Hematopoietic multipotent progenitor cell treated with erythropoietin and hydrocortisone succinate and interleukin-3 and kit ligand, for 4 days (in vitro differentiated cells): ENCODE data around the gene GPC6.
"Not testable (repeated sequence)": the region's sequence is repeated elsewhere in the genome, so short reads cannot be mapped to it uniquely, and the experiment has no call there.

ENCODE experiments used
- DNase-seq: peaks from one replicate; pipeline ENCODE4 v3.0.0-alpha.2; 2015

GPC6 gene

DNA sequence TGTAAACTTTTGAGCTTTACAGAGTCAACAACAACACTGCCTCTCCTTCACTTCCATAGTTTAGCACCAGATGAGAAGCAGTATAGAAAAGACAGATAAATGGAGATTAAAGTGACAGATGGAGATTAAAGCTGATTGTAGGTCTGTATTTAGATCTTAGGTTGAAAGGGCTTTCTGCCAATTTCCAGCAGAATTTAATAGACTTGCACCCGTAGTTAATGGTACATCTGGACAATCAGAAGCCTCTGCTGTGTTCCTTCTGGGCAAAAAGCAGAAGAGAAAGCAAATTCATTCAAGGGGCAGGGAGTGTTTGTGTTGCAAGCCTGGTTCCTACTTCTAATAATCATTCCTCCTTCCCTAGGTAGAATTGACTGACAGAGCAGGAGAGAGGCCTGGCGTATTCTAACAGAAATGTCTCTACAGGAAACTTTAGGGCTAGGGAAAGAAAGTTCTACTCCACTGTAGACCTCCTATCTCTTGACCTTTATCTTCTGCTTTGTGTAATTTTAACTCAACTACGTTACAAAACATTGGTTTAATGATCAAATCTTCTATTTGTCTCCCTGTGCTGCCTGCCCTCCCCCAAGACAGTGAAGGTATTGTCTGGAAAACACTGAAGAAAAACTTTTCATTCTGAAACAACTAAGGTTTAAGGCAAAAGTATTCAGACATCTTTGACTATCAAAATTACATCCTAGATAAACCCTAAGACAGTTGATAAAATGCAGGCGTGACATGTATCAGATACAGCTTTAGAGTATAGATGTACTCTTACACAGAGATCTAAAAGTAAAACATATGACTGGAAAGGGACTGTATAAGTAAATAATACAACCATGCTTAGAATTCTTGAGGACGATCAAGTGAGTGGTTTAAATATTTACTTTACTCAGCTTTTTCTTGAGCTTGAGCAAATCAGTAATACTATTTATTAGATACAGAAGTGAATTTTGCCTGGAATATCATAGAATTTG, 44.4 kb downstream of the GPC6 start:
- no peak for DNase-seq

DNA sequence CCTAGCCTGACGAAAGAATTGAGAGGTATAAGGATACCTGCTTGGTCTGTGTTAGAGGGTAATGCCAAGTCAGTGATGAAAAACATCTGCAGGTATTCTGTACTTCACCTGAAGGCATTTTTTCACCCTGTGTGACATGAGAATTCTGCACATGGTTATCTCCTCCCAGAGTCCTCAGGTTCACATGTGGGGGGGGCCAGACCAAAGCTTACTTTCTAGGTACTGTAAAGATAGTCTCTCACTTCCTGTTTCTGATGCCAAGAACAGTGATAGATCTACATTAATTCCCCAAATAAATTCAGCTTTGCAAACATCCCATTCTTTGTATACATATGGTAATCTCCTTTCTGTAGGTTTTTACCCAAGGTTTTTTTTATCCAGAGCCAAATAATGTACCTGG, 53.4 kb downstream of the GPC6 start:
- DNase-seq = no peak

DNA sequence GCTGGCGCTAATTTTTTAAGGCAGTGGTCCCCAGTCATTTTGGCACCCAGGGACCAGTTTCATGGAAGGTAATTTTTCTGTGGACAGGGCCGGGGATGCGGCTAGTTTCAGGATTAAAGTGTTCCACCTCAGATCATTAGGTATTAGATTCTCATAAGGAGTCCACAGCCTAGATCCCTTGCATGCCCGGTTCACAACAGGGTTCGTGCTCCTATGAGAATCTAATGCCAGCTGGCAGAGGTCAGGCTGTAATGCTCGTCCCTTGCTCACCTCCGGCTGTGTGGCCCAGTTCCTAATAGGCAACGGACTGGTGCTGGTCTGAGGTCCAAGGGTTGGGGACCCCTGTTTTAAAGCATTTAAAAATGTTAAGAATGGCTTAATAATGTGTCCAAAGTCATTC, 54.1 kb downstream of the GPC6 start:
- no peak for DNase-seq

DNA sequence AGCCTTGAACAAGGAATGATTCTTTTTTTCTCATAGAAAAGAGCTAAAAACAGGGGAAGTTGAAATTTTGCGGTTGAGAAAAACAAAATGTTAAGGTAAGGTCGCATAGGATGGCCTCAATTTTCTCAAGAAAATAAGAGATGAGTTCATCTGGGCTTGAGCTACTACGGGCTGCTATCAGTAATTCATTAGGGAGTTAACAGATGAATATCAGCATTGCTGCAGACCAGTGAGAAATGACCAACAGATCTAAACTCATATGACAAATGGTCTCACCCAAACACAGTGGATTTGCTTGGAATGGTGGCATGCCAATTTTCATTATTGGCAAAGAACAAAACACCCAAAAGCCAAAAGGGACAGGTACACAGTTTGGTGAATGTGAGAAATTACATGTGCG, 56.6 kb downstream of the GPC6 start:
- no peak for DNase-seq

DNA sequence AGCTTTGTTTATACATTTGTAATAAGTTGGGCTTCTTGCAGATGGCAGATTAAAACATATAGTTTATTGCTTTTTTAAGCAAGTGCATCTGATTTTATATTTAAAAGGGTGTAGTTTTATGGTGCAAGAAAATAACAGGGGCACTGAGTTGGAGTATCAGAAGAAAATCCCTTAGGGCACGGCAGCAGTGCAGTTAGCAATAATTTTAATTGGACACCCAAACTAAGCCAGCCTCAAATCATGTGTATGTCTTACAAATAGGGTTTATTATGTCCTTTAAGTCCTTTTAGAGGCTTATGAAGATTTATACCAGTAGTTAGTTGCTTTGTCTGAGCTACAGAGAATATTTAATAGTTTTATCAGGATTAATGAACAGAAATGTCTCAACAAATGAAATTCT, 57.5 kb downstream of the GPC6 start:
- DNase-seq = no peak

DNA sequence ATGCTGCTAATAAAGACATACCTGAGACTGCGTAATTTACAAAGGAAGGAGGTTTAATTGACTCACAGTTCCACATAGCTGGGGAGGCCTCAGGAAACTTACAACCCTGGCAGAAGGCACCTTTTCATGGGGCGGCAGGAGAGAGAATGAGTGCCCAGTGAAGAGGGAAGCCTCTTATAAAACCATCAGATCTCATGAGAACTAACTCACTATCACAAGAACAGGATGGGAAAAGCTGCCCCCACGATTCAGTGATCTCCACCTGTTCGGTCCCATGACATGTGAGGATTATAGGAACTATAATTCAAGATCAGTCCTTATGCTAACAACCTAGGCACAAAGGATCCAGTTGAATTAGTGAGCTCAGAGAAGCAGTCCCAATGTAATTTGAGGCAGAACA, 59.4 kb downstream of the GPC6 start:
- DNase-seq = no peak

DNA sequence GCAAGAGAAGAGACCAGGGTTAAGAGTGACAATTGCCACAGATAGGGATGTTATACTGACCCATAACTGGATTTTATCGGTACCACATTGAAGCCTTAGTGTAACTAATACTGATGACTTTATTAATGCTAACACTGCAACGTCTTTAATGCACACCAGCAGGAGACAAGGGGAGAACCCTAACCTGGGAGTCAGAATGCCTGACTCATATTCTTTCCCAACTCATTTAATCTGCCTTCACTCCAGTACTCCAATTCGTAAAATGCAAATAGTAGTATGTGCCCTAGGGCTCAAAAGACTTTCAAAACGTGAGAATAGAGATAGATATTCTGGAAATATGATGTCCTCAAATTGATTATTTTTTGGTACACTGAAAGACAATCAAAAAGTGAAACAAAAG, 62.4 kb downstream of the GPC6 start:
- no peak for DNase-seq

DNA sequence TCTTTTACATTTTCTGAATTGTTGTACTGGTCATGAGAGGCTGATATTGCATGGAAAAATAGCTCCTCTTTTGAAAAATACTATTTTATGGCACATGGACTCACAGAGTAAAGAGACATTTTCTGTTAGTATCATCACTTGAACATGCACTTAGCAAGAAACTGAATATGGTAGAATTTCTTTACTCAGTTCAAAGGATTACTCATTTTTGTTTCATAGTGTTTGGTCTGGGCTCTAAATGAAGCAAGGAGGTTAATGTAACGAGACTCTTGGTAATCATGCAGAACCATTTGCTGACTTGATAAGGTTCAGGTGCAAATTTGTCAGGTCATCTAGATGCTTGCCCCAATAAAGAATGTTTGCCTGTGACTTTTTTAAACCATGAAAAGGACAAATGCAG, 63.2 kb downstream of the GPC6 start:
- DNase-seq = no peak

DNA sequence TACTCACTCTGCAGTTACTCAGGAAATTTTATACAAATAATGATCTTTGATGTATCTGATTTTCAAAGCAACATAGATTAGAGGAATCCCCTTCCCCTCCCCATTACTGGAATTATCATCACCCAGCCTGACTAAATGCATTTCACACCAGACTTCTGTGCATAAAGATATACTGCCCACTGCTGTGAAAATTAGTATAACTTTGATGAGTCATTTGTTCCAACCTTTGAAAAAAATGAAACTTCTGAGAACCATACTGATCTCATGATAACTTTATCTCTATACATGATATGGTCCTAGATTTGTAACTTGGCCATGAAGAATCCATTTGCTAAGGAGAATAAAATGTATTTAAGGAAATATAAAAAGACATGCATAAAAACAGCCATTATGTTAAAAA, 63.9 kb downstream of the GPC6 start:
- peak; percentile 4 for DNase-seq

DNA sequence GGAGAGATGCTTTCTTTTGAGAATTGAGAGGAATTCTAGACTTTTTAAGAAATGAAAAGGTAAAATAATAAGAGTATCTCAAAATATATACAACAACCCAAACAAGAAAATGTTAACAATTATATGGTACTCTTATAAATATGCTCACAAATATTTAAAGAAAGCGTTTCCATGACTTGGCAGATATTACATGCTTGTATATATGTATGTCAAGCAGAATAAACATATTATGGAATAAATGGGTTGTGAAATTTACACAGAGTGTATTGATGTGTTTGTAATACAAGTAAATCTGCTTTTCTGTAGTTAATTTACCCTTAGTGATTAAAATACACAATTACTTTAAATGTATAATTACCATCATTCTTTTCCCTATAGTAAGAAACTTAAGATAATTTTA, 65.8 kb downstream of the GPC6 start:
- DNase-seq = no peak

DNA sequence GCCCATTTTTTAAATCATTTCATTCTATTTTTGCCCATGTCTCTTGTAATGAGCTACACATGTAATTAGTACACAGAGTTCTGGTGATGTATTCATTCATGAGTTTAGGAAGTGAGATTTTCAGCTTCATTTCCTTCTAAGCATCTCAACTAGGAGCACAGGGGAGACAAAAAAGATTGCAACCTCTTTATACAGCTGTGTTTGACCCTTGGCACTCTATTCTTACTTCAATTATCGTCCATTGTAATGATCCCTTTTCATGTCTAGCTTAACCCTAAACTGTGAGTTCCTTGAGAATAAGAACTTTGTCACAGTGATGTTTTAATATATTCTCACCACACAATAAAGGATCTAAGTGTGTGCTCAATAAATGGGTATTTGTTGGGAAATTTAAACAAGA, 67.1 kb downstream of the GPC6 start:
- DNase-seq = no peak

DNA sequence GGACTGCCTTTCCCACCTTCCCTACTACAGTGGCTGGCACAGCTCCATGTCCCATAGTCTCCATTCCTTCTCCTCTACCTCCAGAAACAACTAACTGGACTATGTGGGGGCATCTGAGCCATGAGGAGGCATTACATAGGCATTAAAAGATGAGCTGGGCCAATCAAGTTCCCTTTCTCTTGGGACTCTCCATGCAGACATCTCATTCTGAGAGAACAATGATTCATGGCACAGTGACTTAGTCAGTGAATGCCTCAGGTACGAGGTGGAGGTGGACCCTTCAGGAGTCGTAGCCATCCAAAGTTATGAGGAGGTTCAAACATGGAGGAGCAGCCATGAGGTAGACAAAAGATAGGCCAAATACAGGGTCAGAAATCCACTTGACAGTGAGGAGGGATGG, 70.0 kb downstream of the GPC6 start:
- no peak for DNase-seq

DNA sequence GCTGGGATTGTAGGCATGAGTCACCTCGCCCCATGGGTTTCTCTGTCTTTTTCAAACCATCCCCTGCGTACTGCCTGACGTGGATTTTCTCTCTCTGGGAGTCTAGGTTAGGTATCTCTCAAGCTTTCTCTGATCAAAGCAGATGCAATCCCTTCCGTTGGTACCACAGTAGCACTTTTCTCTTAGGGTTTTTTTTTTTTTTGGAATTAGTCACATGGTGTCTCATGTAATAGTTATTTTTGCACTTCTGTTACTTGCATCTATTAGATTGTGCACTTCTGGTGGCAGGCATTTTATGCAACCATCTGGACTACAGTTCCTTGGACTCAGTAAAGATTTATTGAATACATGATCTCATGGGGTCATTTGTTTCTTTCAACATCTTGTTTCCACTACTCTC, 72.1 kb downstream of the GPC6 start:
- no peak for DNase-seq

DNA sequence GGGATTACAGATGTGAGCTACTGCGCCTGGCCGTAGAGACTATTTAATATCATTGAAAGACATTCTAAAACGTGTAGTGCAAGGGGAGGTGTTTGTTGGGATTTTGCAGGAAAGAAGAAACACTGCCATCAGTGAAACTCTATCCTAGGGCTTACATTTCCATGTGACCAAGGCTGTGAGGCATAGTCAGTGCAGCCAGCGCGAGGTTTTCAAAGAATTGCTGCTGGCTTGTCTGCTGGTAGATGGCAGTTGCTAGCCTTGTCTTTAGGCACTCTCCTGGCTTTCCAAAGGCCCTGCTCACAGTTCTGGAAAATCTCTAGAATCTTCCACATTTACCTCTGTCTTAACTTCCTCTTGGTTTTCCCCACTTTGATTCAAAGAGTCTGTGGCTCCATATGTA, 77.5 kb downstream of the GPC6 start:
- no peak for DNase-seq

DNA sequence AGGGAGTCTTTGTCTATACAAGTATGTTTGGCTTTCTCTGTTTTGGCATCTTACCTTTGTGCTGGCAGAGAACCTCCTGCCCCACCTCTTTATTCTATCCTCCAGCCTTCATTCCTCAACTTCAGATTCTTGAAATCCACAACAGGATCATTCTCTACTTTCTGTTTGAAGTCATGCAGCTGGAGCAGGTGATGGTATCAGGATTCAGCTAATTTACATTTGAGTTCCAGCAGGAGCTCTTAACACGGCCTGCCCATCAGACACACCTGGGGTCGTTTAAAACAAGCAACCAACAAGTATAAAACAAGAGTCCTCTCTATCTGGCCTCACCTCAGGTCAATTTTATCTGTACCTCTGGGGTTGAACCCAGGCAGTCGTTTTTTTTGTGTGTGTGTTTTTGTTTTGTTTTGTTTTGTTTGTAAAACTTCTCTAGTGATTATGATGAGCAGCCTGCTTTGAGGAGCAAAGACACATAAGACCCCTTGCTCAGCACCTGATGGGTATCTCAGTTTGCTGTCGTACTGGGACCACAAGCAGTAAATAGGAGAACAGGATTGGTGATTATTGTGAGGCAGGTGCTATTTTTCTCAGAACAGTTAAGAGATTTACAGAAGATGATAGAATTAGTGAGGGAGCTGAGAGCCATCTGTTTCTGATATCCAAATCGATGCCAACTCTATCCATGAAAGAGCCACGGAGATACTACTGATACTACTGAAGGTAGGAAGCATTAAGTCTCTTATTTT, 78.4 kb downstream of the GPC6 start:
- DNase-seq = no peak

DNA sequence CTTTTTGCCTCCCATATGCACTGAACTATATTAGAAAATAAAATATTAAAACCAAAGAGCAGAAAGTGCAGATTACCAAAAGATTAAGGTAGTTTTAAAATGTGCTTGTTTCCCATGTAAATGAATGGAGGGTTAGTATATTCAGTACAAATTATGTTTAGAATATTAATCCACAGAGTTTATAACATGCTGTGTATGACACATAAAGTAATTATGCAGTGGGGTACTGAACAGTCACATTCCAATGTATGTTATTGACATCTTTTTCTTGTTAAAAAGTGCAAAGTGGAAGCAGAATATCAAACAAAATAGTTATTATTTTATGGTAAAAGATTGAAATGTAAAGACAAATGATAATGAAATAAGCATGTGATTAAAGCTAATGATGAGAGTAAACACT, 79.3 kb downstream of the GPC6 start:
- no peak for DNase-seq

DNA sequence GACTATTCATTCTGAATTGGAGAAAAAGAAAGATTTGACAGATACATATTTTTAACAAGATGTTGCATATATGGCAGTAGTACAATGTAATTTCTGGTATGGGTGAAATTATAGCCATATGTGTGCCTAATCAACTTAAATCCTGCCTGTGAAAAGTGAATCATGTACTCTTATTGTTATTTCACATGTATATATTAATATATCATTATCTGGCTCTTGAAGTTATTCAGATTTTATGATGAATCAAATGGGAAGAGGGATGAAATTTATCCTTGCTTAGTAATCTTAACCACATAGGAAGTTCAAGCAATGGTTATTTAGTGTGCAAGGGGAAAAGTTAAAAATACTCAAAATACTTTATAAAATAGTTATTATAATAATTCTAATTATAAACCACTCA, 80.5 kb downstream of the GPC6 start:
- no peak for DNase-seq

DNA sequence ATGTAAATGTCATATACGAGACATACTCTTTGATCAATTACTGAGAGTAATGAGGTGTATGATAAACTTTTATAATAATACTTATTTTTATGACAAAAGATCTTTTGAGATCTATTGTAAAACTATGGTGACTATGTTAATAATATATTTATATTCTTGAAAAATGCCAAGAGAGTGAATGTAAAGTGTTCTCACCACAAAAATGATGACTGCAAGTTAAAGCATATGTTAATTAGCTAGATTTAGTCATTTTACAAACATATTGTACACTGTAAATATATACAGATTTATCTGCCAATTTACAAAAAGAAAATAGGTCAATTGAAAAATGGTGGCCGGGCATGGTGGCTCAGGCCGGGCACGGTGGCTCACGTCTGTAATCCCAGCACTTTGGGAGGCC, 81.0 kb downstream of the GPC6 start:
- DNase-seq = no peak

DNA sequence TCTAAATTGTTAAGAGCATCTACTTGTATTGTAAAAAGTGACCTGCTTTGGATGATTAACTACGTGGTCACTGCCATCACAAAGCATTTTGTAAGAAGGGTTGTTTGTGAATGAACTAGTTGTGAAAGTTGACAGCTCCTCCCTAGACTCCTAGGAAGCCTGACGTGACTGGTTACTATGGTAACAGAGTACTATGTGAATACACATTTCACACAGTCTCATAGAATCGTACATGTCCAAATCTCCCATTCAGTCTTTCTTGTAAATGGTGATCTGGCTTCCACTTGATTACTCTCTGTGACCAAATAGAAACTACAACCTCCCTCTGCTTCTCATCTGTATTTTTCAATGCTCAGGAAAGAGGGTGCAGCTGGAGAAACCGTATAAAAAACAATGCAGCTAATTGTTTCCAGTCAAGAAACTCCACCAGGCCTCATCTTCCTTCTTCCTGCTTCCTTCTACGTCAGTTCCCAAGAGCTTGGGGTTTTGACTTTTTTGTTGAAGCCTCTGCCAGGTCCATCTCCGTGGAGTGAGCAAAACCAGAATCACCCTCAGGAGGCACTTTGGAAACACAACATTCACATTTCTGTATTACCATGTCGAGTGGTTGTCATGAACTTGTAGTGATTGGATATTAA, 83.4 kb downstream of the GPC6 start:
- no peak for DNase-seq

DNA sequence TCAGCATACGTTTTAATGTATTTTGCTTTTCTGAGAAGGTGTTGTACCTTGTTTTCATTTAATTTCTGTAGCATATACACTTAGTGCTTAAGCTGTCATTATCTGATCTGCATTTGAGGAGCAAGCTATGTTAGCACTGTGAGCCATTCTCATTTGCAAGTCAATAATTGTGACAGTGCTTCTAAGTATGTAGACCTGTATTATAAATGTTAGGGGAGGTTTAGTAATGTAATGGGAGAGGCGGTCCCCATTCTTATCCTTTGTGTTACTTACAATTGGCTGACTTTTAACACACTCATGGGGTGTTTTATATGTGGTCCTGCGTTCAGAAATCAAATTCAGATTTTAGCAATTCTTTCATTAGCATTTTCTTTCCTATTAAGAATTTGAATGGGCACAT, 90.2 kb downstream of the GPC6 start:
- DNase-seq = no peak

DNA sequence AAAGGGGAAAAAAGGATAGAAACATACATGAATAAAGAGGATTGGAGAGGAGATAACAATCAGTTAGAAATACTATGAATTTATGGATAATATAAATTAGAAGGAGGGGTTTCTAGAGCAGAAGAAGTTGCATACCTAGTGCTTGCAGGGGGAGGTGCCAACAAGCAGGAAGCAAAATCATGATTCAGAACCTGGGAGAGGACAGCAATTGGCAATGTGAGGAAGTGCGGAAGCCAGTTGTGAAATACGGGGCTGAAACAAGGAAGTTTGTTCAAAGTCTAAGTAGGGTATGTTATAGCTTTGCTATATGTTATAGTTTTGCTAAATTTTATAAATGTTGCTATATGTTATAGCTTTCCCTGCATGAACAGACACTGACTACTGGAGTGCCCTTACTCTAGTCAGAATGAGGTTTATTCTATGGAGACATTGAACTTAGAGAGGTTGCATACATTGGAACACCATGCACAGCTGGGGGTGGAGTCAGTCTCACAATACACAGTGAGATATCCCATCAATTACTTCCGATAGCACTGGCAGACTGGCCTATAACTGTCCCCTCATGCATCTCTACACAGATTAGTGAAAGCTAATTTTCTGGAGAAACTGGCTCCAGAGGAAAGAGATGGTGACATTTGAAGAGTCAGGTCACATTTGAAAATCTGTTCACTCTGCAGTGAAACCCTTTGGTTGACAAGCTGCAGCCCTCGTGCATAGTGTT, 92.1 kb downstream of the GPC6 start:
- peak; percentile 6 for DNase-seq

DNA sequence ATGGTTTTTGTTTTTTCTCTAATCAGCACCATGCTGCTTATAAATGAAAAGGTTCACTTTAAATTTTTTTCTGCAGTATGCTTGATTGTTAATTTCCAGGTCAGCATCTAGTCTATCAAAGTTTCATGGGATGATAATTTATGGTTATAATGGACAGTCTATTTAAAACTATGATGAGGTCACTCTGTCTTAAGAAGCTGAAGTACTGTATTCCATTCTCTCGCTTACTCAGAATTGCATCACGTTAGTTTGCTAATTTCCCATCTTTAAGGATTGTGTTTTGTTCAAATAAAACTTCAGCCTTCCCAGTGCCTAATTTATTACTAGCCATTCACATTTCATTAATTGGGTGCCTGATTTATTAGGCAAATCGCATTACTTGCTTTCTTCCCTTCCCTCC, 94.3 kb downstream of the GPC6 start:
- DNase-seq = no peak

DNA sequence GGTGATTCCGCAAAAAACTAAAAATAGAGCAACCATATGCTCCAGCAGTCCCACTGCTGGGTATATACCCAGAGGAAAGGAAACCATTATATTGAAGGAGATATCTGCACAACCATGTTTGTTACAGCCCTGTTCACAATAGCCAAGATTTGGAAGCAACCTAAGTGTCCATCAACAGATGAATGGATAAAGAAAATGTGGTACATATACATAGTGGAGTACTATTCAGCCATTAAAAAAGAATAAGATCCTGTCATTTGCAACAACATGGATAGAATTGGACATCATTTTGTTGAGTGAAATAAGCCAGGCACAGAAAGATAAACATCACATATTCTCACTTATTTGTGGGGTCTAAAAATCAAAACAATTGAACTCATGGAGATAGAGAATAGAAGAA, 97.3 kb downstream of the GPC6 start:
- not testable (repeated sequence) for DNase-seq
